GM10266 (cell line): ENCODE data around the gene WWOX.

ENCODE experiments used
- DNase-seq: peaks from one replicate; pipeline ENCODE4 v3.0.0; 2012; ENCODE audit errors: extremely low spot score
- TF ChIP-seq, protein P1 (sequence below): IDR thresholded peaks from 2 replicates; pipeline ENCODE4 v1.5.1; 2012; ENCODE audit warnings: mild to moderate bottlenecking, low read depth; ENCODE audit not compliant: control insufficient read depth, insufficient read depth; ENCODE audit errors: missing control alignments

WWOX gene

DNA sequence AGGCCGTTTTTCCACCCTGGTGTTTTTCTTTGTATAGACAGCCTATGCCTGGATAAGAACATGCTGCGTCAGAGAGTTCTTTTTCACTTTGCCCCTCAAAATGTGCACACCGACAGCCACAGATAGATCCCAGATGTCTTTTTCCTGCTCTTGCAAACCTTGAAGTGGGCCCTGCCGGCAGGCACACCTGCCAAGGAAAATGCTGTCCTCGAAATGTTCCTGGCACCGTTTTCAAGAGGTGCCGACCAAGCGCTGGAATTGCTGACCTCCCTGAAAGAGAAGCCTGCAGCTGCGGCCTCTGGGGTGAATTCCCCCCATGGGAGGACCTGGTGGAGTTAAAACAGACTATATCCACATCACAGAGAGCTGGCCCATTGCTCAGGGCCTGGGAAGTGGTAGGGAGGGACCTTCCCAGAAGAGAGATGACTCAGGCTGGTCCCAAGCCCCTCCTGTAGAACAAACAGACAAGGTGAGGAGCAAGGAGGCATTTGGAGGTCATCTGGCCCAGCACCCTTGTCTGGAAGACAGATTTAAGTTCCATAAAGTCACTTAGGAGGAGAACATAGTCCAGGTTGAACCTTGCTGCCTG lies 833.0 kb downstream of the WWOX start:
- TF ChIP-seq, protein P1, sequence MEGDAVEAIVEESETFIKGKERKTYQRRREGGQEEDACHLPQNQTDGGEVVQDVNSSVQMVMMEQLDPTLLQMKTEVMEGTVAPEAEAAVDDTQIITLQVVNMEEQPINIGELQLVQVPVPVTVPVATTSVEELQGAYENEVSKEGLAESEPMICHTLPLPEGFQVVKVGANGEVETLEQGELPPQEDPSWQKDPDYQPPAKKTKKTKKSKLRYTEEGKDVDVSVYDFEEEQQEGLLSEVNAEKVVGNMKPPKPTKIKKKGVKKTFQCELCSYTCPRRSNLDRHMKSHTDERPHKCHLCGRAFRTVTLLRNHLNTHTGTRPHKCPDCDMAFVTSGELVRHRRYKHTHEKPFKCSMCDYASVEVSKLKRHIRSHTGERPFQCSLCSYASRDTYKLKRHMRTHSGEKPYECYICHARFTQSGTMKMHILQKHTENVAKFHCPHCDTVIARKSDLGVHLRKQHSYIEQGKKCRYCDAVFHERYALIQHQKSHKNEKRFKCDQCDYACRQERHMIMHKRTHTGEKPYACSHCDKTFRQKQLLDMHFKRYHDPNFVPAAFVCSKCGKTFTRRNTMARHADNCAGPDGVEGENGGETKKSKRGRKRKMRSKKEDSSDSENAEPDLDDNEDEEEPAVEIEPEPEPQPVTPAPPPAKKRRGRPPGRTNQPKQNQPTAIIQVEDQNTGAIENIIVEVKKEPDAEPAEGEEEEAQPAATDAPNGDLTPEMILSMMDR, result no peak
- DNase-seq, result no peak

DNA sequence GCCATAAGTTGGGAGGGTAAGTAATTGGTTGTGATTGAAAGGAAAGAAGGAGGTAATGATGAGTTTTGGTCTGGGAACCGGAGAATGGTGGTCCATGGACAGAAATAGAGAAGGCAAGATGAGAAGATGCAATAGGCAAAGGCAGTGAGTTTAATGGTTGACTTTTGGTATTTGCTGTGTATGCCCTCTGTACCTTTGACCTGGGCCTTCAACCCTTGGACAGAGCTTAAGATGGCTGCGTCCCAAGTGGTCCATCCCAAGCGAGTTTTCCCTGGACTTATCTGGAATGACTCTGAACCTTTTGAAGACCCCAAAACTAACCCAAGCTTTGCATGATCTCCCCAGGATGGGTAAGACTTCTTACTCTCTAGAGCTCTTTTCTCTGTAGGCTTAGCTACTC lies 836.6 kb downstream of the WWOX start:
- TF ChIP-seq, protein P1, result no peak
- DNase-seq, result no peak

DNA sequence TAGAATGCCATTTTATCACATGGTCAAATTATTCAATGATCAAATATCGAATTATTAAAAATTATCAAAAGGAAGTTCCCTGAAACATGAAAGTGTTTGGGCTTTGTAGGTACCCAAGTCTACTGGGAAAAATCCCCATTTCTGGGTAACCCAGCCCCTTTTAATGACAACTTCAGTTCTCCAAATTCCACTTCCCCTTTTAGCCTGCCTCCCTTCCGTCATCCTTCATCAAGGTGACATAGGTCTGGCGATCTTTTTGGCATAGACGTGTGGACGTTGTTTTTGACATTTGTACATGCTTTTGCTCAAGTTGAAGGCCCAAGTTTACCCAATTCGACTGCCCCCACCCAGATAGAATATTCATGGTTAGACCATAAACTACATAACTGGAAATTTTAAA lies 840.1 kb downstream of the WWOX start:
- TF ChIP-seq, protein P1, result no peak
- DNase-seq, result no peak

DNA sequence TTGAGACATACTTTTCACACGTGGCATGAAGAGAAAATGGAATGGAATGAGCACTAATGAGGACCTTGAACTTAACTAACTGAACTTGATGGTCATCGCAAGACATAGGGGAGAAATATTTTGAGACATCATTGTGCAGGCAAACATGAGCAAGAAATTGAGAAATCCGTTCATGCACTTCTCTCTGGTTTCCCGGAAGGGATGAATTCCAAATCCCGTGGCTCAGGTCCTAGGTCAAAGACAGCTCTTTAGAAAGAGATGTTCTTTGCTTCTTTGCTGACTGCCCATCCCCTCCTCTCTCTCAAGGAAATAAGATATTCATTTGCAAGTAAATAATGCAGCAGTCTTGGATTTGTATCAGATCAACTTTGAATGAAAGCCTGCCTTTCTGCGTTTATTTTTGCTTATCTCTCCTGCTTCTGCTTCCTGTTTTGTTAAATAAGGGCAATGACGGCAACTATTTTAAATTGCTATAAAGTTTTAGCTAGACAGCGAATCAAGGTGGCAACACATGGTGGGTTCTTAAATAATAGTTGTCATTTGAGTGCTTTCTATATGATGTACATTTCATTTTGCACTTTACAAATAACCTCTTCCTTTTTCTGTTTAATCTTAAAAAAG lies 843.3 kb downstream of the WWOX start:
- no peak for DNase-seq
- TF ChIP-seq, protein P1, result no peak

DNA sequence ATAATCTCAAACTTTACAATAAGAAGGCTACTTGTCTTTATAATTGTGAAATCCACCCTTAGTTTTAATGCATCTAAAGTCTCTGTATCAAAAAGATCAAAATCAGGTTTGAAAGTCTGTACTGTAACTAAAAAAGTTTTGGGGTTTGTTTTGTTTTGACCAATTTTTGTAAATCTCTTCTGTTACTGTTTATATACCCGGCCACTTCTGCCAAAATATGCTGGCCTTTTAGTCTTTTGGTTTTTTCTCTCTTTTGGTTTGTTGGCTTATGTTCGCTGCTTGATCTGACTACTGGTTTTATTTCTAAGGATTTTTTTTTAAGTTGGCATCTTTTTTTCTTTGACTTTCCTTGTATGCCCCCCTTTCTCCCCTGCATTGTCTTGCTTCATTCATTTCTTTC lies 845.9 kb downstream of the WWOX start:
- TF ChIP-seq, protein P1, result no peak
- no peak for DNase-seq

DNA sequence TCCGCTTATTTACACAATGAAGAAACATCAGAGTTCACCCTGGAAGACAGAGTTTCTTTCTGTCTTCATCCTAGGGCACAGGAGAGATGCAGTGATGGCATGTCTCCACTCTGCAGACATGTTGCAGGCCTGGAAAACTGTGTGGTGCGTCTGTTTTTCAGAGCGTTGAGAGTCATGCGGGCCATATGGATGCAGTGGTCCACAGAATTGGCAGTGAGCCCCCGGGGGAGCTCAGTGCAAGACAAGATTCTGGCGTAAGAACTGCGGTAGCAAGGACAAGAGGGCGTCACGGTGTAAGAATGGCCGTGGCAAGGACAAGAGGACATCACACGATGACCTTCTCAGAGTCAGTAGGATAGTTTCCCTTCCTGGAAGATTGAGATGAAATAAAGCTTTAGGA lies 847.1 kb downstream of the WWOX start:
- DNase-seq, result no peak
- TF ChIP-seq, protein P1, result no peak

DNA sequence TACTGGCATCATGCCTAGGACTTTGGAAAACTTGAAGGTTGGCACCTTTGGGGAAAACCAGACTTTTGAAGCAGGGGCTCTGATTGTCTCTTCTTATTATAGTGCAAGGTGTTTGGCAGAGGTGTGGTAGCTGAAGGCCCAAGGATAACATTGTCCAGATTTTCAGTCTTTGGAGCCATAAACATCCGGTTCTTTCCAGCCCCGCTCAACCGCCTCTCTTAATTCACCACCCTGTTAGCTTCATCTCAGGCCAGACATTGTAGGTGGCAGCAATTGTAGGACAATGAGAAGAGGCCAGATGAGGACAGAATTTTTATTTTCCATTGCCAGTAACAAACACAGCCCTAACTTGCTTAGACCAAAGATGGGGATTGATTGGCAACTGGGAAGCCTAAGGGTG lies 851.3 kb downstream of the WWOX start:
- no peak for DNase-seq
- TF ChIP-seq, protein P1, result no peak
